HCT116 (cell line): ENCODE measurements around the gene MIEN1. TPM values are rescaled to one million over a fixed set of nuclear protein-coding genes. Genes with fewer than 3 reads are reported as not detected.
A peak's percentile ranks its signal among the peaks of the same experiment; 100 is the strongest.

ENCODE experiments used
- ATAC-seq: fragments of 200-7000 bp; cut with Tn5 transposase; 2 replicates; pipeline ENCODE4 v1.9.1; 2020; ENCODE audit warnings: mild to moderate bottlenecking, moderate library complexity
- BruUV-seq: library from RNA; stranded (reverse); fragments of 400-500 nt; replicated peaks from 2 replicates; lab custom pipeline; 2021; lab: Mats Ljungman, UMichigan
- CTCF ChIA-PET: fragments of 300-600 bp; sonication (Branson Sonifier 250); formaldehyde crosslinking; loops from one replicate; lab custom pipeline; 2021; ENCODE audit warnings: antibody characterized with exemption; lab: Charles Lee
- POLR2A ChIA-PET: fragments of 300-600, 350-600 bp; sonication (Branson Sonifier 250); formaldehyde crosslinking; loops from one replicate; lab custom pipeline; 2021; ENCODE audit warnings: antibody characterized with exemption; lab: Charles Lee
- RAD21 ChIA-PET, 2 experiments: fragments of 300-600 bp; sonication (Branson Sonifier 250); formaldehyde crosslinking; loops; one replicate each; lab custom pipeline; 2023; ENCODE audit warnings: low total read pairs in 2 of 2; ENCODE audit not compliant: uncharacterized antibody in 2 of 2, unreplicated experiment in 2 of 2, low non-redundant PET in 1 of 2; lab: Charles Lee
- DNase-seq: peaks from one replicate; pipeline ENCODE4 v3.0.0-alpha.2; 2010; ENCODE audit warnings: low read depth, low spot score
- H2AFZ ChIP-seq: fragments of 200-600 bp; shearing (Covaris generic), sonication (generic); 2 replicates; pipeline ENCODE4 v1.6.1; 2017; ENCODE audit warnings: low read depth, mixed run types, mixed read lengths, antibody characterized with exemption, low read length; ENCODE audit not compliant: poor library complexity, severe bottlenecking
- H3K27ac ChIP-seq: 2 replicates; pipeline ENCODE4 v1.5.1; 2012; ENCODE audit warnings: low read depth, low read length
- H3K27me3 ChIP-seq: fragments of 200-600 bp; sonication (generic); 2 replicates; pipeline ENCODE4 v1.6.1; 2016; ENCODE audit warnings: mixed run types, low read length, mixed read lengths; ENCODE audit not compliant: insufficient read depth
- H3K36me3 ChIP-seq, 2 experiments: fragments of 200-500 bp in 1 of 2; fragments of 200-600 bp in 1 of 2; sonication (Bioruptor generic) in 1 of 2; sonication (generic) in 1 of 2; 2 replicates each; pipeline versions ENCODE4 v1.5.1 to v1.6.1; 2014 to 2016; ENCODE audit warnings: low read length in 2 of 2, inconsistent platforms in 1 of 2, mixed read lengths in 1 of 2, mixed run types in 1 of 2; ENCODE audit not compliant: insufficient read depth in 2 of 2, control insufficient read depth in 1 of 2
- H3K4me1 ChIP-seq, 2 experiments: fragments of 200-600 bp in 1 of 2; sonication (generic) in 1 of 2; 2 replicates each; pipeline versions ENCODE4 v1.5.1 to v1.6.1; 2012 to 2017; ENCODE audit warnings: low read length in 2 of 2, inconsistent platforms in 1 of 2, mild to moderate bottlenecking in 1 of 2, mixed read lengths in 1 of 2, mixed run types in 1 of 2, moderate library complexity in 1 of 2; ENCODE audit not compliant: insufficient read depth in 2 of 2, control insufficient read depth in 1 of 2
- H3K4me2 ChIP-seq: fragments of 200-600 bp; sonication (generic); 2 replicates; pipeline ENCODE4 v1.6.1; 2017; ENCODE audit warnings: mixed run types, low read length, mixed read lengths
- H3K4me3 ChIP-seq, 2 experiments: fragments of 200-600 bp in 1 of 2; sonication (generic) in 1 of 2; replicated peaks in 1 of 2; 2 replicates each; pipeline ENCODE4 v1.5.1; 2011 to 2016; ENCODE audit warnings: low read length in 2 of 2, control low read depth in 1 of 2, low read depth in 1 of 2, mild to moderate bottlenecking in 1 of 2, mixed read lengths in 1 of 2, mixed run types in 1 of 2
- H3K79me2 ChIP-seq: fragments of 200-600 bp; sonication (generic); 2 replicates; pipeline ENCODE4 v1.6.1; 2017; ENCODE audit warnings: mild to moderate bottlenecking, mixed run types, low read length, moderate library complexity, mixed read lengths; ENCODE audit not compliant: insufficient read depth
- H3K9ac ChIP-seq: fragments of 200-600 bp; sonication (generic); 2 replicates; pipeline ENCODE4 v1.6.1; 2016; ENCODE audit warnings: low read length, mixed read lengths
- H3K9me2 ChIP-seq: fragments of 200-600 bp; sonication (generic), shearing (Covaris generic); 2 replicates; pipeline ENCODE4 v1.6.1; 2017; ENCODE audit warnings: mixed run types, mild to moderate bottlenecking, moderate library complexity; ENCODE audit not compliant: insufficient read depth
- H3K9me3 ChIP-seq, 2 experiments: fragments of 200-500 bp in 1 of 2; fragments of 200-600 bp in 1 of 2; sonication (Bioruptor generic) in 1 of 2; sonication (generic) in 1 of 2; 2 replicates each; pipeline ENCODE4 v1.6.1; 2014 to 2017; ENCODE audit warnings: low read length in 2 of 2, mixed read lengths in 2 of 2, inconsistent platforms in 1 of 2, low read depth in 1 of 2, mild to moderate bottlenecking in 1 of 2, mixed run types in 1 of 2, moderate library complexity in 1 of 2; ENCODE audit not compliant: control insufficient read depth in 1 of 2, insufficient read depth in 1 of 2
- H4K20me1 ChIP-seq: fragments of 200-600 bp; sonication (generic), shearing (Covaris generic); 2 replicates; pipeline ENCODE4 v1.6.1; 2017; ENCODE audit warnings: mixed run types, mild to moderate bottlenecking, moderate library complexity; ENCODE audit not compliant: insufficient read depth
- ATF3 ChIP-seq: IDR thresholded peaks from 2 replicates; pipeline ENCODE4 v1.6.1; 2012
- CBX3 ChIP-seq: IDR thresholded peaks from 2 replicates; pipeline ENCODE4 v1.6.1; 2012; ENCODE audit warnings: low read depth
- EGR1 ChIP-seq: IDR thresholded peaks from 2 replicates; pipeline ENCODE4 v1.6.1; 2012; ENCODE audit warnings: low read depth
- ELF1 ChIP-seq: IDR thresholded peaks from 2 replicates; pipeline ENCODE4 v1.6.1; 2012; ENCODE audit warnings: low read depth, borderline replicate concordance
- EZH2 ChIP-seq: fragments of 200-600 bp; sonication (generic); IDR thresholded peaks from 2 replicates; pipeline ENCODE4 v1.6.1; 2017; ENCODE audit warnings: antibody characterized with exemption, mixed run types
- EZH2phosphoT487 ChIP-seq: fragments of 200-600 bp; IDR thresholded peaks from 2 replicates; pipeline ENCODE4 v1.6.1; 2018; ENCODE audit warnings: antibody characterized with exemption, borderline replicate concordance
- POLR2A ChIP-seq: IDR thresholded peaks from 2 replicates; pipeline ENCODE4 v1.7.0; 2011; ENCODE audit warnings: borderline replicate concordance; ENCODE audit not compliant: insufficient read depth, insufficient read length; ENCODE audit errors: extremely low read depth
- POLR2AphosphoS5 ChIP-seq: IDR thresholded peaks from 2 replicates; pipeline ENCODE4 v1.6.1; 2011; ENCODE audit warnings: mild to moderate bottlenecking, low read depth, low read length, moderate library complexity
- SIN3A ChIP-seq: IDR thresholded peaks from 2 replicates; pipeline ENCODE4 v1.6.1; 2012; ENCODE audit warnings: low read depth
- SP1 ChIP-seq: IDR thresholded peaks from 2 replicates; pipeline ENCODE4 v1.6.1; 2012; ENCODE audit warnings: low read depth
- SRF ChIP-seq: IDR thresholded peaks from 2 replicates; pipeline ENCODE4 v1.6.1; 2012; ENCODE audit warnings: low read depth
- TCF7L2 ChIP-seq: IDR thresholded peaks from 2 replicates; pipeline ENCODE4 v1.7.0; 2011; ENCODE audit warnings: borderline replicate concordance, inconsistent platforms; ENCODE audit not compliant: insufficient read depth, insufficient read length; ENCODE audit errors: extremely low read depth
- ZNF274 ChIP-seq: fragments of 200-500 bp; sonication (Bioruptor generic); IDR thresholded peaks from 2 replicates; pipeline ENCODE4 v1.6.1; 2014; ENCODE audit warnings: mild to moderate bottlenecking, low read depth, low read length, inconsistent platforms
- intact Hi-C: fragments of 100-400 bp; cut with micrococcal nuclease; formaldehyde crosslinking; loops from 2 replicates; pipeline ENCODE4 v1.10.0; 2022
- total RNA-seq: library from RNA; stranded (reverse); gene quantifications from one replicate; pipeline ENCODE4 v1.2.1, GENCODE V29; 2021; ENCODE audit not compliant: unreplicated experiment

The MIEN1 gene
- total RNA-seq, 1 experiment from 2014 or later = 73.9 TPM

GRCh38 chr17:39736319-39737165, 6.2 kb upstream of the MIEN1 start:
- Histone ChIP-seq H2AFZ (no peak overlapping the region), H3K79me2 (peaks cover 22% of the 10 kb centered on the region; the same call in 1 of the 2 replicates), H3K9me3 (no peaks in the 10 kb centered on the region), H3K36me3 (no peaks in the 10 kb centered on the region), H3K9me2 (no peaks in the 10 kb centered on the region), H3K4me2 (peak overlapping the region; percentile 100), H3K9ac (no peak overlapping the region; the same call in 1 of the 2 replicates), H3K4me1 (peaks cover 31 to 58% of the 10 kb centered on the region in 2 experiments), H3K27me3 (no peaks in the 10 kb centered on the region), H3K27ac (peak overlapping the region; percentile 16; the same call in 1 of the 2 replicates), H4K20me1 (no peaks in the 10 kb centered on the region), H3K4me3 (no peak overlapping the region)
- ChIA-PET POLR2A (no interaction called here), RAD21 (interaction anchor here in 1 of 2 experiments (0.6 kb wide), 1 partner anchor 31 kb away, joined by 5 read pairs; no protein-coding TSS in a partner anchor), CTCF (interaction anchor here (1.1 kb wide), 1 partner anchor 115 kb away, joined by 3 read pairs; no protein-coding TSS in a partner anchor)
- no TSS peak for BruUV-seq
- ATAC-seq = no peak
- peak; percentile 47 for DNase-seq
- TF ChIP-seq EGR1 = no peak
- TF ChIP-seq ZNF274 = no peak
- TF ChIP-seq SP1 = peak; percentile 65
- TF ChIP-seq EZH2phosphoT487 = no peak
- TF ChIP-seq TCF7L2 = no peak
- TF ChIP-seq ATF3 = no peak
- TF ChIP-seq POLR2A = no peak
- intact Hi-C loops = loop anchor here (5.0 to 10.0 kb wide), 2 partner anchors 114 to 218 kb away; no protein-coding TSS in a partner anchor

DNA sequence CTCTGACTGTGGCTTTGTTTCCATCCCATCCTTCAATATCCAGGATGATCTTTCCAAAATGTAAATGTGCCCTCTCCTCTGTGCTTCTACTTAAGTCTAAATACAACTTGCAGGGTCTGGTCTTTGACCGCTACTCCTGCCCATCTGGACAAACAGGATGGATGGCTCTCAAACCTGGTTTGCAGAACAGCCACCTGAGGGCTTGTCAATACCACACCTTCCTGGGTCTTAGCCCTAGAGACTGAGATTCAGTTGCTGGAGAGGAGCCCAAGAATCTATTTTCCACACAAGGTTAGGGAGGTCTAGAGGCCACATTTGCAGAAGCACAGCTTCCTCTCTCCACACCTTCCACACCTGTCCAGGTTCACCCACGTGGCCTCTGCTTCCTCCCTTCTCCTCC, 5.5 kb upstream of the MIEN1 start:
- H3K4me3 ChIP-seq = no peak overlapping the region
- ATAC-seq (no peak), DNase-seq (no peak)
- H3K27ac ChIP-seq = no peak overlapping the region
- ChIA-PET CTCF (no interaction called here), RAD21 (no interaction called here), POLR2A (no interaction called here)
- H4K20me1 ChIP-seq = no peaks in the 10 kb centered on the region
- no peak for TF ChIP-seq ATF3
- no peak for TF ChIP-seq EZH2phosphoT487
- TF ChIP-seq CBX3 = no peak
- no peak for TF ChIP-seq SIN3A
- TF ChIP-seq SRF = no peak
- no peak for TF ChIP-seq EZH2
- TF ChIP-seq ELF1 = no peak
- no peak for TF ChIP-seq POLR2AphosphoS5
- no peaks in the 10 kb centered on the region for H3K27me3 ChIP-seq
- peak overlapping the region; percentile 100 for H3K4me2 ChIP-seq
- no peak overlapping the region for H2AFZ ChIP-seq
- H3K4me1 ChIP-seq = peaks cover 27 to 58% of the 10 kb centered on the region in 2 experiments
- no peaks in the 10 kb centered on the region for H3K36me3 ChIP-seq
- H3K79me2 ChIP-seq = peaks cover 17% of the 10 kb centered on the region; the same call in 1 of the 2 replicates
- no TSS peak for BruUV-seq
- no peaks in the 10 kb centered on the region for H3K9me2 ChIP-seq
- no peak overlapping the region; the same call in 1 of the 2 replicates for H3K9ac ChIP-seq
- H3K9me3 ChIP-seq = no peaks in the 10 kb centered on the region
- intact Hi-C loops = loop anchor here (5.0 to 10.0 kb wide), 2 partner anchors 114 to 219 kb away; no protein-coding TSS in a partner anchor
